Measurements from ENCODE around the gene PDE6D. TPM values are rescaled to one million over a fixed set of nuclear protein-coding genes. Genes with fewer than 3 reads are reported as not detected.

Gene PDE6D
- total and polyA plus RNA-seq, 9 donors, result 17.4 to 23.6 (median 20.4) TPM

DNA sequence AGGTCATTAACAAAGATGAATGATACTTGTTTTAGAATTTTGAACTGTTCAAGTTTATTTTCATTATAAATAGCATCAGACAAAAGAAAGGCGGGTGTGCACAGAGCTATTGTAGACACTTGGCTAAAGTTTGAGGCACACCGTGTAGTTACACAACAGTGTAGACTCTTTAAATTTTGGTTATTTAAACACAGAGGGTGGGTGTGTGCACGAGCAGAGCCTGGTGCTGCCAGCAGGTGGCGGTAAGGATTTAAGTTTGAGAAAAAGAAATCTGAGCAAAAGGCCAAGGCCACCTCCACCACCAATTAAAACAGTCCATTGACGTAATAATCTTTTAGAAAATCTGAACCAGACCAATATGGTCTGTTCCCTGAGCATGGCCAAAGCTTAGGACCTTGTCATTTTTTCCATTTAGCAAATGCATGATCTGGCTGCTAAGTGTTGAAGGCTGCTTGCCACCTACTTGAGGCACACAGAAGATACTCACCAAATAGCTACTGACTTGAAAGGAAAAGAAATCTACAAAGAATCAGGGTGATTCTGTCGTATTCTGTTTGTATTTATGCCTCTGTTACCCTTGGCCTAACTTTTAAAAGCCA, 19.5 kb upstream of the PDE6D start:
- no peak for DNase-seq
- 33% methylated on average over 1 of the region's 6 CpGs for WGBS (ENCODE audit: insufficient coverage)
- H3K36me3 ChIP-seq (ENCODE audit: control insufficient read depth, insufficient read depth, low read length), result peaks cover 66% of the 10 kb centered on the region
- H3K27ac ChIP-seq (ENCODE audit: low read length), result no peak overlapping the region
- H3K4me3 ChIP-seq (ENCODE audit: low read length), result no peak overlapping the region
- no peaks in the 10 kb centered on the region for H3K4me1 ChIP-seq (ENCODE audit: control insufficient read depth, insufficient read depth, low read length)
- no peaks in the 10 kb centered on the region for H3K9me3 ChIP-seq (replicated peaks; ENCODE audit: control insufficient read depth, low read depth, low read length)
- no peaks in the 10 kb centered on the region for H3K27me3 ChIP-seq (ENCODE audit: control insufficient read depth, insufficient read depth, low read length)

DNA sequence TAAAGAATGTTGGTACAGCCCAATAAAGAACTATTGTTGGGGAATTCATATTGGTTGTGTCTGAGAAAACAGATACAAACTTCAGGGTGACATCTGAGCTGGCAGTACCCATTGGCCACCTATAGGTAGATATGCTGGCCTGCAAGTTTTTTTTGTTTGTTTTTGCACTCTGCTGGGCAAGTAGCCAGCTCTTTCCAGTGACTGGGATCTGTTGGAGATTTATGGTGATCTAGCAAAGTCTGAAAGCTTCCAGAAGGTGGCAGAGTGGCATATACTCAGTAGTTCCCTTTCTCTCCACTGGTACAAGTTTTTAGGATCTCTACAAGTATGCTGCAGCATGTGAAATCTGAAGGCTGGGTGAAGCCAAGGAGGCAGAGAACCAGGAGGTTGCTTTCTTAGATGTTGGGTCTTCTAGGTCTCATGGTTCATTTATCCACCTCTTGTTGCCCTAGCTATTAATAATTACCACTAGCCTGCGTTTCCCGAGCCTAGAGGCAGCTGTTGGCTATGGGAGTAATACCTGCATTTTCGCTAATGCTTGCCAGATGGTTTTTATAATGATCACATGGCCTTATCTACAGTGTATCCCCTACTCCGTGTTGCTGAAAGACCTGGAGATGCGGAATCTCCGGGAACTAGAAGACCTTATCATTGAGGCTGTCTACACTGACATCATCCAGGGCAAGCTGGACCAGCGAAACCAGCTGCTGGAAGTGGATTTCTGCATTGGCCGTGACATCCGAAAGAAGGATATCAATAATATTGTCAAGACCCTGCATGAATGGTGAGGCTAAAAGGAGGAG, 14.6 kb upstream of the PDE6D start:
- Histone ChIP-seq H3K36me3 (ENCODE audit: control insufficient read depth, insufficient read depth, low read length) (peaks cover 52% of the 10 kb centered on the region), H3K27me3 (ENCODE audit: control insufficient read depth, insufficient read depth, low read length) (no peaks in the 10 kb centered on the region), H3K27ac (ENCODE audit: low read length) (no peak overlapping the region), H3K9me3 (replicated peaks; ENCODE audit: control insufficient read depth, low read depth, low read length) (no peaks in the 10 kb centered on the region), H3K4me3 (ENCODE audit: low read length) (no peak overlapping the region), H3K4me1 (ENCODE audit: control insufficient read depth, insufficient read depth, low read length) (no peaks in the 10 kb centered on the region)
- 86% methylated on average over 6 of the region's 9 CpGs for WGBS (ENCODE audit: insufficient coverage)
- no peak for DNase-seq

DNA sequence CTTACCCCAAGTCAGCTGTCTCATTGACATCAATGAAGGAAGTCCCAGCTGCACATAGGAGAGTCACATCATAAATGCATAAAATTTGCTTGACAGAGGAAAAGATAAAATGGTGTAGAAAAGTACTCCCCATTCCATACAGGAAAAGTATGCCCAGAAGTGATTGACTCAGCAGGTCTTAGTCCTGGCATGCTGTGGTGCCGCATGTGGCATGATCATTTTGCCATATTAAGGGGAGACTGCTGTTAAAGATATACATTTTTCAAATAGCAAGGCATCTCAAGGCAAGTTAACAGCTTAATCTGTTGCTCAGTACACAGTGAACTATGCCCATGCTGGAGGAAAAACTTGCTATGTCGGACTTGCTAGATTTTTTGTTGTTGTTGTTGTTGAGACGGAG, 13.3 kb upstream of the PDE6D start:
- Histone ChIP-seq H3K9me3 (replicated peaks; ENCODE audit: control insufficient read depth, low read depth, low read length) (no peaks in the 10 kb centered on the region), H3K4me1 (ENCODE audit: control insufficient read depth, insufficient read depth, low read length) (no peaks in the 10 kb centered on the region), H3K36me3 (ENCODE audit: control insufficient read depth, insufficient read depth, low read length) (peaks cover 44% of the 10 kb centered on the region), H3K27ac (ENCODE audit: low read length) (no peak overlapping the region), H3K27me3 (ENCODE audit: control insufficient read depth, insufficient read depth, low read length) (no peaks in the 10 kb centered on the region), H3K4me3 (ENCODE audit: low read length) (no peak overlapping the region)
- no CpG with 5 or more reads among the region's 3 CpGs for WGBS (ENCODE audit: insufficient coverage)
- no peak for DNase-seq

DNA sequence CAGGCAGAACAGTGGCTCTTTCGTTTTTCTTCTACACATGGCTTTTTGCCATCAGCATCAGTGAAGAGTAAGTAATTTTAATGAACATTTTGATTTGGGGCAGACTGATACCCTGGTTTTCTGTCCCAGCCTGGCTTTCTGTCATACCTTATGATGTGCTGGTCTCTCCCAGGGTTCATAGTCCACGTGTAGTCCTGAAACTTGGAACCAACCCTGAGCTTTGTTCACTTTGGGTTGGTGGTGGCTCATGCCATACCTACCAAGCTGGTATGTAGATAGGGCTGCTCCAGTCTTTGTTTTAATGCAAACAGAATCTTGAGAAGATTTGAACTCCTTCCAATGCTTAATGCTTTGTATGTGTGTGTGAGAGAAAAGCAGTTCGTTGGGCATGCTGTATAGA, 10.0 kb upstream of the PDE6D start:
- WGBS (ENCODE audit: insufficient coverage), result no CpG with 5 or more reads among the region's 3 CpGs
- Histone ChIP-seq H3K36me3 (ENCODE audit: control insufficient read depth, insufficient read depth, low read length) (peaks cover 28% of the 10 kb centered on the region), H3K4me1 (ENCODE audit: control insufficient read depth, insufficient read depth, low read length) (peaks cover 4% of the 10 kb centered on the region), H3K27ac (ENCODE audit: low read length) (no peak overlapping the region), H3K4me3 (ENCODE audit: low read length) (no peak overlapping the region), H3K9me3 (replicated peaks; ENCODE audit: control insufficient read depth, low read depth, low read length) (no peaks in the 10 kb centered on the region), H3K27me3 (ENCODE audit: control insufficient read depth, insufficient read depth, low read length) (no peaks in the 10 kb centered on the region)
- DNase-seq, result no peak

DNA sequence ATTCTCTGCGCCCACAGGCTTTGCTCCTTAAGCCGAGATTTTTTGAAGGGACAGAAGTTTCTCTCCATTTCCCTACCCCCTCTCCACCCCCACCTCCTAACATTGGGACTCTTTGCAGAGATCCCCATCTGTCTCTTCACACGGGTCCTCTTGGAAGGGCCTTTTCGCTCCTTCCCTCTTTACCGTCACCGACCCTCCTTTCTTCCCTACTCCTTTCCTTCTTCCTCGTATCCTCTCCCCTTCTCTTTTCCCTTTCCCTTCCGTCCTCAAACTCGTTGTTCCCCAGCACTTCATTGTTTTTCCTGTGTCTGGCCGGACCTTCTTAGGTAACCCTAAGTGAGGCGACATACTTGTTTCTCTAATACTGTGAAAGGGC, 5.8 kb upstream of the PDE6D start:
- Histone ChIP-seq H3K36me3 (ENCODE audit: control insufficient read depth, insufficient read depth, low read length) (peaks cover 15% of the 10 kb centered on the region), H3K9me3 (replicated peaks; ENCODE audit: control insufficient read depth, low read depth, low read length) (no peaks in the 10 kb centered on the region), H3K27ac (ENCODE audit: low read length) (no peak overlapping the region), H3K4me3 (ENCODE audit: low read length) (peak overlapping the region; percentile 64), H3K27me3 (ENCODE audit: control insufficient read depth, insufficient read depth, low read length) (no peaks in the 10 kb centered on the region), H3K4me1 (ENCODE audit: control insufficient read depth, insufficient read depth, low read length) (peaks cover 10% of the 10 kb centered on the region)
- WGBS (ENCODE audit: insufficient coverage), result 9% methylated on average over 11 of the region's 11 CpGs
- DNase-seq, result no peak

DNA sequence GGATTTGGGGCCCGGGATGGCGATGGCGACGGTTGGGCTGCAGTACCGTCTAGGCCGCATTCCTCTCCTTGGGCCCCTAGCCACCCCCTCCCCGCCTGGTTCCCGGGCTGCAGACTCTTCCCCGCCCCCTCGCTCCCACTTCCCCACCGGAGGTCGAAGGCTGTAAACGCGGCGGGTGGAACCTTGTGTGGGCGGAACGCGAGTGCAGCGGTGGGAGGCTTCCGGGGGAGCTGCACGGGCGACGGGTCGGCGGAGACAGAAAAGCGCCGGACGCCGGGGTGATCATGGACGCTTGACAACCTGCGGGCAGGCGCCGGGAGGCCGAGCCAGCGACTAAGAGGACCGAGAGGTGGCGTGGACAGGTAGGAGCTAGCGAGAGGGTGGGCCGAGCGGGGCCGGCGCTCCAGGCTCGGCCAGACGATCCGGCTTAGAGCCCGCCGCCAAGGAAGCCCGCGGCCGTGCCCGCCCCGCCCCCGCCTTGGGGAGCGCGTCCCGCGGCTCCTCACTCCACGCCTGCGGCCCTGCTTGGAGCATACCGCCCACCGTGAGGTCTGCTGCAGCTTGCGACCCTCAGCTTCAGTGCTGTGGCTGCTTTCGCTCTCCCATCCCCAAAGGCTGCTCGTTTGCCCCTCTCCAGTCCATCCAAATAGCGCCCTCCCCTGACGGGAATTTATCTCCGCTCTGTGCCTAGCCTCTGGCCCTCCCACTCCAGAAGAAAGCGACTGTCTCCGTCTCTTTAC, 5.3 kb upstream of the PDE6D start, which contains the start of gene COPS7B:
COPS7B (plus strand) TSS at position 269 of the 740 bp plus-strand sequence. CDS start 2,126 bp downstream, outside the sequence.
- peak; percentile 91 for DNase-seq
- H3K27ac ChIP-seq (ENCODE audit: low read length), result peak within 1 kb of the TSS; percentile 65
- H3K4me3 ChIP-seq (ENCODE audit: low read length), result peak within 1 kb of the TSS; percentile 64
- under 1% methylated on average over 69 of the region's 69 CpGs for WGBS (ENCODE audit: insufficient coverage)
- no peaks in the 10 kb centered on the region for H3K27me3 ChIP-seq (ENCODE audit: control insufficient read depth, insufficient read depth, low read length)
- H3K36me3 ChIP-seq (ENCODE audit: control insufficient read depth, insufficient read depth, low read length), result peaks cover 10% of the 10 kb centered on the region
- H3K9me3 ChIP-seq (replicated peaks; ENCODE audit: control insufficient read depth, low read depth, low read length), result no peaks in the 10 kb centered on the region
- peaks cover 10% of the 10 kb centered on the region for H3K4me1 ChIP-seq (ENCODE audit: control insufficient read depth, insufficient read depth, low read length)

DNA sequence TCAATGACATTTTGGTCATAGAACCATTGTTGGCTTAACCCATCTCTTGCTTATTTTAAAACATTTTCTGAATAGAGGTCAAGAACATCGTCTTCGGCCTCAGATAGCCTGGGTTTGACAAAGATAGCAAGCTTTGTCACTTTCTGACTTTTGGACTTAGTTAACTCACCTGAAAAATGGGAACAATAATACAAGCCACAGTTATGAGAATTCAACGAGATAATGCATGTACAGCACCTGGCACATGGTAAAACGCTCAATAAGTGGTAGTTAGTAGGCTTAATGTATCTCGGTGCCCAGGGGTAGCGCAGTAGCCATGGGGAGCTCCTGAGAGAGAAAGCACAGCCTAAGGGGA, 4.7 kb upstream of the PDE6D start:
- WGBS (ENCODE audit: insufficient coverage), result 50% methylated on average over 6 of the region's 6 CpGs
- Histone ChIP-seq H3K36me3 (ENCODE audit: control insufficient read depth, insufficient read depth, low read length) (peaks cover 8% of the 10 kb centered on the region), H3K4me1 (ENCODE audit: control insufficient read depth, insufficient read depth, low read length) (peaks cover 10% of the 10 kb centered on the region), H3K9me3 (replicated peaks; ENCODE audit: control insufficient read depth, low read depth, low read length) (no peaks in the 10 kb centered on the region), H3K4me3 (ENCODE audit: low read length) (peak overlapping the region; percentile 64), H3K27me3 (ENCODE audit: control insufficient read depth, insufficient read depth, low read length) (no peaks in the 10 kb centered on the region), H3K27ac (ENCODE audit: low read length) (peak overlapping the region; percentile 65)
- peak; percentile 12 for DNase-seq

DNA sequence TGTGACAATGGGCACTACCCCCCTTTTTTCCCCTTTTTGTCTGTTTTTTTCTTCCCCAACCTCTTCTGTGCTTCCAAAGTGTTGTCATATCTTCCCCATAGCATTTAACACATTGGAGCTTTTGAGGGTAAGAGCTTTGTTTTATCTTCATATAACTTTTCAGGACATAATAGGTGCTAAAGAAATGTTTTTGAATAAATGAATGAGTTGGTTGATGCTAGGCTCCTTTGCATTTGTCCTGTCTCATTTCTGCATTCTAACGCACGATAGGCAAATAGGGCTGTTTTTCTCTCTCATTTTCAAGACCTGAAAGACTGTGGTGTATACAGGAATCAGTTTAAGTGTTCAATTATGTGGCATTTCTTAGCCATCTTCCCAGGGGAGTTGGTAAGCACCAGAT, 4.3 kb upstream of the PDE6D start:
- Histone ChIP-seq H3K9me3 (replicated peaks; ENCODE audit: control insufficient read depth, low read depth, low read length) (no peaks in the 10 kb centered on the region), H3K27ac (ENCODE audit: low read length) (no peak overlapping the region), H3K27me3 (ENCODE audit: control insufficient read depth, insufficient read depth, low read length) (no peaks in the 10 kb centered on the region), H3K4me3 (ENCODE audit: low read length) (no peak overlapping the region), H3K4me1 (ENCODE audit: control insufficient read depth, insufficient read depth, low read length) (peaks cover 11% of the 10 kb centered on the region), H3K36me3 (ENCODE audit: control insufficient read depth, insufficient read depth, low read length) (peaks cover 8% of the 10 kb centered on the region)
- WGBS (ENCODE audit: insufficient coverage), result no CpG with 5 or more reads among the region's 2 CpGs
- DNase-seq, result no peak

DNA sequence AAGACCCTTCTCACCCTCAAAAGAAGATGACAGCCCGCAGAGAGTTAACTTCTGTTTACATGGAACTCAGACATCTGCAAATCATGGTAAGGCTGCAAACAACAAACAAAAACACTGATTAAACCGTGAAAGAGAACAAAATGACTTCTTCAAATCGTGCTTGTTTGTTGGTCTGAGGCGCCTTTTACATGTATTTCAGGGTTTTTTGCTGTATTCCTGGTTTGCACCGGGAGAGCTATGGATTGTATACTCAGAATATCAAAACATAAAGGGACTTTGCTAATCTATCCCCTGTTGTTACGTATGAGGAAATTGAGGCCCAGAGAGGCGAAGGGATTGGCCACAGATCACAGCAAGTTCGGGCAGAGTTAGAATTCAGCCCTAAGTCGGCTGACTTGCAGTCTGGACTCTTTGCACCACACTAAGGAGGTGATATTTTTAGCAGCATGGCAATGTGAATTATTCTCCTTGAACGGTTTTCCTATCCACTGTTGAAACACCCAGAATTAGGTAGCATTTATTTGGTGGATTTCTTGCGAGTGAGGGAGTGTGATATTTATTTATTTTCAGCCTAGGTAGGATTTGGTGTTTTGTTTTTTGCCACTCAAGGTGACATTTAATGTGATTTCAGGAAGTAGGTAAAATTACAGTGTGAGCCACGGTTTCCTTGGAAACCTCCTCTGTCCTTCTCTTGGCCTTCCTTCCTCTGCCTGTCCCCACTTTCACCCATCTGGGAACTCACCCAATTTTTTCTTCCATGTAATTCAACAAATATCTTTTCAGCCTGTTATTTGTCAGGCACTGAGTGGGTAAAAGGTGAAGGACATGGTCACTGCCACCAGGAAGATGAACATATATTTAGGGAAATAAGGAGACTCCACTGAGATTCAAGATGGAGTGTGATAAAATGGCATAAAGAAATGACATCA, 980 bp upstream of the PDE6D start:
- Histone ChIP-seq H3K9me3 (replicated peaks; ENCODE audit: control insufficient read depth, low read depth, low read length) (no peaks in the 10 kb centered on the region), H3K4me3 (ENCODE audit: low read length) (peak overlapping the region; percentile 62), H3K27me3 (ENCODE audit: control insufficient read depth, insufficient read depth, low read length) (no peaks in the 10 kb centered on the region), H3K36me3 (ENCODE audit: control insufficient read depth, insufficient read depth, low read length) (no peaks in the 10 kb centered on the region), H3K4me1 (ENCODE audit: control insufficient read depth, insufficient read depth, low read length) (peaks cover 15% of the 10 kb centered on the region), H3K27ac (ENCODE audit: low read length) (peak overlapping the region; percentile 87)
- 0% methylated on average over 2 of the region's 12 CpGs for WGBS (ENCODE audit: insufficient coverage)
- DNase-seq, result peak; percentile 60
